NCI-H1417 (cell line): ENCODE measurements around the gene TEX19.
"Not testable (repeated sequence)": the region's sequence is repeated elsewhere in the genome, so short reads cannot be mapped to it uniquely, and the experiment has no call there.

Experiments used
- DNase-seq, 3 experiments: peaks; one replicate each; lab custom pipeline; 2025; lab: John Stamatoyannopoulos, UW

The TEX19 gene

GRCh38 chr17:82356845-82357355 is 2.1 kb upstream of the TEX19 start:
- DNase-seq, result peak; percentile 53 to 72 (median 66)

GRCh38 chr17:82357394-82357793 is 1.7 kb upstream of the TEX19 start:
- DNase-seq, result no peak

GRCh38 chr17:82359451-82360074 is 516 bp downstream of the TEX19 start:
- not testable (repeated sequence) for DNase-seq

- DNase-seq, result no peak
Measured at GRCh38 chr17:82361885-82362633, 3.0 kb downstream of the TEX19 start.

GRCh38 chr17:82365606-82366295 is 6.7 kb downstream of the TEX19 start:
- peak in 2 of 3 experiments; percentile 16 to 60 for DNase-seq

- peak; percentile 55 to 91 (median 91) for DNase-seq
Measured at GRCh38 chr17:82366749-82367148, 7.7 kb downstream of the TEX19 start.

- peak in 2 of 3 experiments; percentile 15 to 55 for DNase-seq
Measured at GRCh38 chr17:82367724-82368524, 8.9 kb downstream of the TEX19 start.

GRCh38 chr17:82369211-82369610 is 10.2 kb downstream of the TEX19 start:
- DNase-seq, result no peak

GRCh38 chr17:82370471-82371332 is 11.7 kb downstream of the TEX19 start:
- DNase-seq, result no peak

GRCh38 chr17:82371333-82372248 is 12.5 kb downstream of the TEX19 start, which contains the start of gene UTS2R:
Gene UTS2R (plus strand): TSS chr17:82371765. CDS start chr17:82374325, 2,560 bp downstream.
- peak in 2 of 3 experiments; percentile 54 to 67 for DNase-seq

GRCh38 chr17:82372249-82373071 is 13.4 kb downstream of the TEX19 start:
- DNase-seq, result no peak

- not testable (repeated sequence) for DNase-seq
Measured at GRCh38 chr17:82373072-82373452, 14.0 kb downstream of the TEX19 start.

- no peak for DNase-seq
Measured at GRCh38 chr17:82373731-82374625, 14.9 kb downstream of the TEX19 start.

- no peak for DNase-seq
Measured at GRCh38 chr17:82374626-82375331, 15.7 kb downstream of the TEX19 start.

GRCh38 chr17:82375359-82376041 is 16.5 kb downstream of the TEX19 start:
- DNase-seq, result no peak

- no peak for DNase-seq
Measured at GRCh38 chr17:82376042-82376730, 17.1 kb downstream of the TEX19 start.
